Loucy (cell line): ENCODE results near the gene SPAG17.

Source experiments
- H2AFZ ChIP-seq: fragments of 200-600 bp; sonication (generic); 2 replicates; pipeline ENCODE4 v1.6.0; 2016; ENCODE audit warnings: antibody characterized with exemption, mild to moderate bottlenecking, low read length, moderate library complexity
- H3F3A ChIP-seq: fragments of 200-600 bp; 2 replicates; pipeline ENCODE4 v1.6.0; 2016; ENCODE audit warnings: antibody characterized with exemption, low read depth, mild to moderate bottlenecking
- H3K27me3 ChIP-seq: fragments of 200-600 bp; sonication (generic); 2 replicates; pipeline ENCODE4 v1.6.1; 2014; ENCODE audit warnings: low read length, mild to moderate bottlenecking; ENCODE audit not compliant: insufficient read depth, poor library complexity, severe bottlenecking
- H3K36me3 ChIP-seq: fragments of 200-600 bp; sonication (generic); 2 replicates; pipeline ENCODE4 v1.6.1; 2016; ENCODE audit warnings: low read length; ENCODE audit not compliant: insufficient read depth
- H3K4me1 ChIP-seq: fragments of 200-600 bp; sonication (generic); 2 replicates; pipeline ENCODE4 v1.5.1; 2014; ENCODE audit warnings: low read length, mild to moderate bottlenecking; ENCODE audit not compliant: insufficient read depth, poor library complexity, severe bottlenecking
- H3K4me2 ChIP-seq: fragments of 200-600 bp; sonication (generic); 2 replicates; pipeline ENCODE4 v1.6.0; 2014; ENCODE audit warnings: antibody characterized with exemption, low read length, low read depth, mild to moderate bottlenecking; ENCODE audit not compliant: poor library complexity, severe bottlenecking
- H3K4me3 ChIP-seq: fragments of 200-600 bp; sonication (generic); 2 replicates; pipeline ENCODE4 v1.5.1; 2014; ENCODE audit warnings: low read length, mild to moderate bottlenecking, mixed read lengths; ENCODE audit not compliant: poor library complexity, severe bottlenecking
- H3K79me2 ChIP-seq: fragments of 200-600 bp; sonication (generic); 2 replicates; pipeline ENCODE4 v1.6.1; 2014; ENCODE audit warnings: low read length; ENCODE audit not compliant: insufficient read depth
- H3K9ac ChIP-seq: fragments of 200-600 bp; sonication (generic); 2 replicates; pipeline ENCODE4 v1.6.0; 2014; ENCODE audit warnings: mild to moderate bottlenecking, low read depth, low read length, moderate library complexity; ENCODE audit not compliant: poor library complexity, severe bottlenecking
- H3K9me2 ChIP-seq: fragments of 200-600 bp; sonication (generic); replicated peaks from 2 replicates; pipeline ENCODE4 v1.6.1; 2016; ENCODE audit warnings: low read depth, low read length, mixed read lengths
- H3K9me3 ChIP-seq: fragments of 200-600 bp; sonication (generic); 2 replicates; pipeline ENCODE4 v1.6.1; 2014; ENCODE audit warnings: mild to moderate bottlenecking, antibody characterized with exemption, low read length, low read depth; ENCODE audit not compliant: insufficient read depth
- H4K20me1 ChIP-seq: fragments of 200-600 bp; sonication (generic); 2 replicates; pipeline ENCODE4 v1.6.0; 2014; ENCODE audit warnings: antibody characterized with exemption, low read length, mild to moderate bottlenecking; ENCODE audit not compliant: insufficient read depth, poor library complexity, severe bottlenecking
- CTCF ChIP-seq: fragments of 200-600 bp; sonication (generic); conservative IDR thresholded peaks from 2 replicates; pipeline ENCODE4 v1.5.1; 2014; ENCODE audit warnings: mild to moderate bottlenecking, antibody characterized with exemption, low read length
- EZH2phosphoT487 ChIP-seq: fragments of 200-600 bp; IDR thresholded peaks from 2 replicates; pipeline ENCODE4 v1.6.1; 2018; ENCODE audit warnings: antibody characterized with exemption, mild to moderate bottlenecking, moderate library complexity, borderline replicate concordance

The SPAG17 gene

GRCh38 chr1:117959364-117959763 lies 225.7 kb downstream of the SPAG17 start:
- H3K36me3 ChIP-seq, result peaks cover 63% of the 10 kb centered on the region
- no peak overlapping the region for H3K9ac ChIP-seq
- H3K79me2 ChIP-seq, result no peaks in the 10 kb centered on the region
- H3F3A ChIP-seq, result no peaks in the 10 kb centered on the region
- no peaks in the 10 kb centered on the region for H3K4me1 ChIP-seq
- no peak overlapping the region for H3K4me2 ChIP-seq
- no peak overlapping the region for H3K4me3 ChIP-seq
- H3K9me2 ChIP-seq, result no peaks in the 10 kb centered on the region
- H2AFZ ChIP-seq, result no peak overlapping the region
- H4K20me1 ChIP-seq, result no peaks in the 10 kb centered on the region
- TF ChIP-seq EZH2phosphoT487 (no peak), CTCF (no peak)
- no peaks in the 10 kb centered on the region for H3K27me3 ChIP-seq
- no peaks in the 10 kb centered on the region for H3K9me3 ChIP-seq

- Histone ChIP-seq H3K4me1 (no peaks in the 10 kb centered on the region), H3K9me2 (no peaks in the 10 kb centered on the region), H3K27me3 (no peaks in the 10 kb centered on the region), H3K36me3 (peaks cover 96% of the 10 kb centered on the region), H2AFZ (no peak overlapping the region), H3K4me2 (no peak overlapping the region), H3F3A (no peaks in the 10 kb centered on the region), H4K20me1 (no peaks in the 10 kb centered on the region), H3K9ac (no peak overlapping the region), H3K79me2 (no peaks in the 10 kb centered on the region), H3K9me3 (no peaks in the 10 kb centered on the region), H3K4me3 (no peak overlapping the region)
- TF ChIP-seq EZH2phosphoT487 (no peak), CTCF (no peak)
These were observed 232.6 kb downstream of the SPAG17 start for GRCh38 chr1:117952386-117952785.

- peaks cover 90% of the 10 kb centered on the region; the same call in 1 of the 2 replicates for H3K36me3 ChIP-seq
- H3K9ac ChIP-seq, result no peak overlapping the region
- TF ChIP-seq EZH2phosphoT487 (no peak), CTCF (no peak)
- H3F3A ChIP-seq, result no peaks in the 10 kb centered on the region
- no peak overlapping the region for H3K4me2 ChIP-seq
- no peak overlapping the region for H3K4me3 ChIP-seq
- no peaks in the 10 kb centered on the region for H3K27me3 ChIP-seq
- H3K9me3 ChIP-seq, result no peaks in the 10 kb centered on the region
- H3K79me2 ChIP-seq, result no peaks in the 10 kb centered on the region
- no peaks in the 10 kb centered on the region for H3K9me2 ChIP-seq
- no peaks in the 10 kb centered on the region for H4K20me1 ChIP-seq
- no peaks in the 10 kb centered on the region for H3K4me1 ChIP-seq
- H2AFZ ChIP-seq, result no peak overlapping the region
These were observed 242.7 kb downstream of the SPAG17 start for GRCh38 chr1:117942293-117942692.
